ENCODE measurements around the gene STIP1. TPM values are rescaled to one million over a fixed set of nuclear protein-coding genes. Genes with fewer than 3 reads are reported as not detected.

Gene STIP1
- total and polyA plus RNA-seq, 10 of the 15 experiments (the other 5 are each of a cell fraction or from before 2014, with no cell fraction given), result 25.2 to 291 (median 191) TPM

- TF ChIP-seq HSF1 (IDR thresholded peaks at IDR 0.05; ENCODE audit: low read depth, low read length) (no peak), RBBP5 (conservative IDR thresholded peaks at IDR 0.05) (no peak), KLF5 (IDR thresholded peaks at IDR 0.05; ENCODE audit: partially characterized antibody) (no peak), SMC3 (IDR thresholded peaks at IDR 0.05; ENCODE audit: borderline replicate concordance, low read length) (no peak), KAT2A (conservative IDR thresholded peaks at IDR 0.05; ENCODE audit: control insufficient read depth, low read depth, low read length) (no peak), RCOR1 (conservative IDR thresholded peaks at IDR 0.05; ENCODE audit: low read depth, low read length) (no peak), NR2F1 (conservative IDR thresholded peaks at IDR 0.05) (no peak), IKZF1 (conservative IDR thresholded peaks at IDR 0.05) (no peak), FOXM1 (IDR thresholded peaks at IDR 0.05; ENCODE audit: low read depth, low read length) (no peak)
Measured at GRCh38 chr11:64220798-64221197, 34.8 kb downstream of the STIP1 start (continued).

- no peaks in the 10 kb centered on the region for H3K9me3 ChIP-seq (replicated peaks; ENCODE audit: control insufficient read depth, insufficient read depth, low read length)
- no peak for FAIRE-seq
- WGBS (ENCODE audit: insufficient coverage, insufficient replicate concordance, low lambda C conversion rate, missing lambda C conversion rate), result 76% methylated on average over 9 of the region's 9 CpGs
- no peak overlapping the region for H3K27ac ChIP-seq (ENCODE audit: control insufficient read depth, insufficient read depth)
- H4K20me1 ChIP-seq (ENCODE audit: control insufficient read depth, insufficient read depth), result no peaks in the 10 kb centered on the region
- no peak for DNase-seq (ENCODE audit: low read depth, low spot score)
- SMC1A ChIA-PET (ENCODE audit: uncharacterized antibody, unreplicated experiment), result interaction anchor here (5.4 kb wide), 1 partner anchor 16 kb away, joined by 56 read pairs; the partner anchor contains the start of gene FERMT3
- H3K9ac ChIP-seq (ENCODE audit: control insufficient read depth, insufficient read depth, low read length), result no peak overlapping the region
- POLR2A ChIA-PET, result interaction anchor here (1.4 to 9.7 kb wide), 4 partner anchors 12 to 21 kb away, joined by 5 to 85 read pairs (median 41); partner anchors contain the start of genes FERMT3, FKBP2 and PPP1R14B
- in situ Hi-C loops (cut with MboI), result no loop called here
- intact Hi-C loops (cut with micrococcal nuclease; ENCODE audit: unreplicated experiment), result no loop called here
- H3K79me2 ChIP-seq (ENCODE audit: control insufficient read depth, insufficient read depth, low read length), result peaks cover 29% of the 10 kb centered on the region
- peaks cover 24 to 27% of the 10 kb centered on the region in 2 experiments for H3K36me3 ChIP-seq (ENCODE audit: control insufficient read depth in 2 of 2, insufficient read depth in 2 of 2, low read length in 1 of 2)
- H3K27me3 ChIP-seq (replicated peaks in 1 of 2; ENCODE audit: control insufficient read depth in 2 of 2, insufficient read depth in 2 of 2, low read length in 1 of 2), result no peaks in the 10 kb centered on the region
- no peak for ATAC-seq
- H3K4me1 ChIP-seq (ENCODE audit: control insufficient read depth, insufficient read depth, low read length), result peaks cover 6% of the 10 kb centered on the region
- no peak overlapping the region for H3K4me2 ChIP-seq (ENCODE audit: control insufficient read depth, insufficient read depth)
- RAD21 ChIA-PET (ENCODE audit: unreplicated experiment), result interaction anchor here (1.6 kb wide), 1 partner anchor 18 kb away, joined by 5 read pairs; no protein-coding TSS in a partner anchor
- CTCF ChIA-PET, result no interaction called here
- H3K4me3 ChIP-seq, result no peak overlapping the region
- BruUV-seq (replicated peaks), result no TSS peak
- H2AFZ ChIP-seq (ENCODE audit: control insufficient read depth, low read depth, low read length), result no peak overlapping the region
- TF ChIP-seq CREB1 (IDR thresholded peaks at IDR 0.05; ENCODE audit: low read depth) (no peak), TARDBP (IDR thresholded peaks at IDR 0.05; ENCODE audit: borderline replicate concordance) (no peak), PAX8 (IDR thresholded peaks at IDR 0.05) (no peak), ZBTB33 (IDR thresholded peaks at IDR 0.05) (no peak), TCF3 (IDR thresholded peaks at IDR 0.05; ENCODE audit: borderline replicate concordance, insufficient read depth, low read depth, low read length) (no peak), ZNF384 (IDR thresholded peaks at IDR 0.05; ENCODE audit: borderline replicate concordance, low read depth, low read length) (no peak), SIN3A (IDR thresholded peaks at IDR 0.05; ENCODE audit: low read depth, low read length) (no peak), NRF1 (conservative IDR thresholded peaks at IDR 0.05; ENCODE audit: low read depth, low read length) (no peak), SUPT20H (IDR thresholded peaks at IDR 0.05; ENCODE audit: borderline replicate concordance, control insufficient read depth, low read depth, low read length) (no peak), MTA3 (IDR thresholded peaks at IDR 0.05; ENCODE audit: borderline replicate concordance, low read length) (no peak), KLF5 (IDR thresholded peaks at IDR 0.05; ENCODE audit: partially characterized antibody) (no peak), MAX (IDR thresholded peaks at IDR 0.05; ENCODE audit: low read depth, low read length) (no peak), TBL1XR1 (IDR thresholded peaks at IDR 0.05; ENCODE audit: low read depth, low read length) (no peak), ELK1 (IDR thresholded peaks at IDR 0.05; ENCODE audit: low read depth, low read length) (no peak)
Measured at GRCh38 chr11:64222651-64223000, 36.7 kb downstream of the STIP1 start.

Measured in GM12878 (cell line).